ENCODE data around the gene NRIP3. TPM values are rescaled to one million over a fixed set of nuclear protein-coding genes. Genes with fewer than 3 reads are reported as not detected.

The NRIP3 gene
- total RNA-seq (2022; extraction: Qiagen RNA extraction; ENCODE audit: low read depth), result 1.1 to 1.6 TPM (median 1.3 TPM) in 5 replicates

DNA sequence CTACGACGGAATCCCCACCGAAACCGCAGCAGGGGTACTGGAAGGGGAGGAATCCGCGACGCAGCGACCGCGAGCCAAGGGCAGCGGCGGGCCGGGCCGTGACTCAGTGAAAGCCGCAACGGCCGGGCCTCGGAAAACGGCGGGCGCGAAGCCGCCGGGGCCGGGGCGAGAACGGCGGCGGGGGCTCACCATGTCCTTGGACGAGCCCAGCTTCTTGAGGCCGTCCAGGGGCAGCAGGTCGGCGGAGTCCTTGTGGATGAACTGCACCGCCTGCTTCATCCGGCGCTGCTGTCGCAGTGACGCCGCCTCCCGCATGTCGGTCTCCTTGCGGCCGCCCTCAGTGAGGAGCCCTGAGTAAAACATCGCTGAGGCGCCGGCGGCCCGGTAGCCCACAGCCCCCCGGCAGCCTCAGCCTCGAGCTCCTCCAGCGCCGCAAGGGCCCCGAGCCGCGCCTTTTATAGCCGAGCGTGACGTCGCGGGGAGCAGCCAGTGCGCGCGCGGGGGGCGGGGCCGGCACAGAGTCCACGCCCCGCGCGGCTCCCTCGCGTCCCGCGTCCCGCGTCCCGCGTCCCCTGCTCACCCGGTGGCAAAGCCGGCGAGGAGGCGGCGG, at the start of gene NRIP3:
Gene NRIP3, minus strand, starts transcription at position 429 of the 610 bp plus-strand sequence. Its CDS starts 66 bp downstream, at position 363.

GRCh38 chr11:8964324-8965320, 39.2 kb downstream of the NRIP3 start, which contains the start of gene TMEM9B:
Gene TMEM9B (minus strand): TSS chr11:8964442. CDS start chr11:8964313, 129 bp downstream.

GRCh38 chr11:8942518-8943066, 61.2 kb downstream of the NRIP3 start, which contains the start of gene ASCL3:
Gene ASCL3 (minus strand): TSS chr11:8943016. CDS start chr11:8938161, 4,855 bp downstream.

GRCh38 chr11:8932564-8933180, 71.1 kb downstream of the NRIP3 start, which contains the start of gene C11orf16:
Gene C11orf16 (minus strand): TSS chr11:8932947. CDS start chr11:8932308, 639 bp downstream.

Other genes with a start within 250 kb of the NRIP3 start
- gene AKIP1, start 92.8 kb downstream of the NRIP3 start, total RNA-seq (2022; extraction: Qiagen RNA extraction; ENCODE audit: low read depth), result 41.4 to 50.2 TPM (median 44.0 TPM) in 5 replicates
- gene C11orf16, start 71.1 kb downstream of the NRIP3 start, total RNA-seq (2022; extraction: Qiagen RNA extraction; ENCODE audit: low read depth), result not detected in 5 replicates
- not detected in 5 replicates for gene ASCL3, start 61.0 kb downstream of the NRIP3 start, total RNA-seq (2022; extraction: Qiagen RNA extraction; ENCODE audit: low read depth)
- 32.6 to 48.4 TPM (median 40.1 TPM) in 5 replicates for gene TMEM9B, start 39.6 kb downstream of the NRIP3 start, total RNA-seq (2022; extraction: Qiagen RNA extraction; ENCODE audit: low read depth)
- gene SCUBE2, start 87.6 kb upstream of the NRIP3 start, total RNA-seq (2022; extraction: Qiagen RNA extraction; ENCODE audit: low read depth), result 0.21 to 0.52 TPM (median 0.44 TPM) in 5 replicates

All from A549 treated with DMSO at 1 μM for 4 hours (cell line).